ENCODE measurements around the gene FHAD1.

DNA sequence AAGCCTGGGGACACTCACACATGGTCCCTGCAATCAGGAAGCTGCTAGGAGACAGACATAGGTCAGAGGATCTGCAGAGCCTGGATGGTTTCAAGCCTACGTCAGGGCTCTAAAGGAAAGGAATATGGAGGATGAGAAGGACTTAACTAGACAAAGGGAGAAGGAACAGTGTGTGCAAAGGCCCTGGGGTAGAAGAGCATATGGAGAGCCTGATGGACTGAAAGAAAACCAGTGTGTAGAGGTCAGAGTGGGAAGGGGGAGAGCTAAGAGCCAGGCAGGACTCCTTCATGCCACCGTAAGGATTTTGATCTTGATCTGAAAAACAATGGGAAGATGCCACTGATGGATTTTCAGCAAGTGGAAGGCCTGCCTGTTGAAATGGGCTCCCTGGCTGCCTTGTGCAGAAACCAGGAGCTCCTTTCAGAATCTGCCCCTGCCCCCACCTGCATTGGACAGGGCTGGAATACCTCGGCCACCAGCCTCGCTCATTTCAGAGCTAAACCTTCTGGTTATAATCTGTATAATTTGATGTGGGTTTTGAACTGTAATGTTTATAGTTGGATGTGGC is 8.6 kb downstream of the FHAD1 start:
- no peak for TF ChIP-seq CTCF (IDR thresholded peaks at IDR 0.05; ENCODE audit: low read length)
- no peak for TF ChIP-seq EZH2 (optimal IDR thresholded peaks at IDR 0.05; ENCODE audit: low read depth, low read length)
- no peak for TF ChIP-seq EZH2phosphoT487 (IDR thresholded peaks at IDR 0.05; ENCODE audit: low read length)

Data from MM.1S (cell line).